Kidney capillary endothelial cell (primary cell): ENCODE data around the gene SNHG17.
A peak's percentile ranks its signal among the peaks of the same experiment; 100 is the strongest.
"Not testable (repeated sequence)": the region's sequence is repeated elsewhere in the genome, so short reads cannot be mapped to it uniquely, and the experiment has no call there.

ENCODE experiments used
- DNase-seq: peaks from one replicate; pipeline ENCODE4 v3.0.0-alpha.2; 2018; ENCODE audit warnings: low spot score

Gene SNHG17

DNA sequence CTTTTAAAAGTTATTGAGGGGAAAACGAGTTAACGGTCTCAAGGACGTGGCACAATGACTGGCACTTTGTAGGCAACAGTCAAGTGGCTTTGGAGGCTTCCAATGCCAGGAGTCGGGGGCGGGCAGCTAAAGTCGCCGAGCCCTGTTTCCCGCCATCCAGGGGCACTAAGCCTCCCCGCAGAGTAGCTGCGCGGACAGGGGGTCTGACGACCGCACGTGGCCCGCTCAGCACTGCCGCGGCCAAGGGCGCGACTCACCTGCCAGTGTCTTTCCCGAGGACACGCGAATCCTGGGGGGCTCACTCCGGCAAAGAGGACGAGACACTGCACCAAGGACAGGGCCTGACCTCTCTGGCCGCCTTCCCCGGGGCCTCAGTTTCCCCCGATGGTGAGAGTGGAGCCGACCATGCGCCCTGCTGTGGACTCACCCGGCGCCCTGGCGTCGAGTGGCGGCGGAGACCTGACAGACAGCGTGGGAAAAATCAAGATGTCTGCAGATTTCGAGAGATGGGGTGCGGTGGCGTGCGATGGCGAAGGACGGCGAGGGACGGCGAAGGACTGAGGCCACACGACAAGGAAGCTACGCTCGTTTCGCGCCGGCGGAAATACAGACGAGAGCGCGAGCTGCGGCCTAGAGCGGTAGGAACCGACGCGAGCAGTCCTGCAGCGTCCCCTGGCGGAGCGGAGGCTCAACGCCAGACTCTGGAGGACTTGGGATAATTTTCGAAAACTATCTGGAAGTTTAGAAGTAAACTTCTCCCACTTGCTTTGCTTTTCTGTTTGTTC, at the start of gene SNHG17:
SNHG17 (minus strand) TSS at position 559 of the 785 bp plus-strand sequence.
- peak; percentile 81 for DNase-seq

DNA sequence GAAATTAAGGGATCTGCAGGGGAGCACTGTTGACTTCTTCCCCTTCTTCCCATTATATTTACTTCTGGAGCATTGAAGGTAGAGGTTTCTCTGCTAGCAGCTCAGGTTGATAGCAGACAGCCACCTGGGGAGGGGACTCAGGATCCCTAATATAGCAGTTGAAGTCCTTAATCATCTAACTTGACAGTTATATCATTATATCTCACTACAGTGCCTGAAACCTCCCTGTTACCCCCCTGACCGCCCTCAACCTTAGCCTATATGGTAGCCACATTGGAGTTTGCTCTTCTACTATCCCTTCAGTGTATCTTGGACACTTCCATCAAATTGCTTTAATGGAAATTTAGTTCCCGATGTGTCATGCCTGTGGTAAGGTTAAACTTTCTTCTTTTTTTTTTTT, 44.5 kb upstream of the SNHG17 start:
- no peak for DNase-seq

DNA sequence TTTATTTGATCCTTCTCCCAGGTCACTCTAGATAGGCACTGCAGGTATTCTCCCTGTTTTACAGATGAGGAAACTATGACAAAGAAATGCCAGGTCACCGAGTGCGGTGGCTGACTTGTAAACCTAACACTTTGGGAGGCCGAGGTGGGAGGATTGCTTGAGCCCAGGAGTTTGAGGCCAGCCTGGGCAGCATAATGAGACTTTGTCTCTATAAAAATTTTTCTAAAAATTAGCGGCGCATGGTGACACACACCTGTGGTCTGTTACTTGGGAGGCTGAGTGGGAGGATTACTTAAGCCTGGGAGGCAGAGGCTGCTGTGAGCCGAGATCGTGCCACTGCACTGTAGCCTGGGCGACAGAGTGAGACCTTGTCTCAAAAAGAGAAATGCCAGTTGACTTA, 42.6 kb upstream of the SNHG17 start:
- DNase-seq, result no peak

DNA sequence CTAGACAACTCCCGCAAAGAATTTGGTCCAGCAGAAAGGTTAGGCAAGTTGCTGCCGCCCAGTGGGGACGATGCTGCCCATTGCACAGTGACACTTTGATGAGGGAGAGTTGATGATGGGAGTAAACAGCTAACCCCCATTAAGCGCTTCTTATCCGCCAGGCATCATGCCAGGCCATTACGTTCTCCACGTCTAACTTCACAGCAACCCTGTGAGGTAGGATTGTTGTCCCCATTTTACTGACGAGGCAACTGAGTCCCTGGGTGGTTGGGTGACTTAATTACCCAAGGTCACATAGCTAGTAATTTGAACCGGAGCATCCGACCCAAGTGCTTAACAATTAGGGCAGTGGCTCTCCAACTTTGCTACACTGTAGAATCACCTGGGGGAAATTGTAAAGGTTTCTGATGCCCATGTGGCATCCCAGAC, 38.3 kb upstream of the SNHG17 start:
- DNase-seq, result no peak

DNA sequence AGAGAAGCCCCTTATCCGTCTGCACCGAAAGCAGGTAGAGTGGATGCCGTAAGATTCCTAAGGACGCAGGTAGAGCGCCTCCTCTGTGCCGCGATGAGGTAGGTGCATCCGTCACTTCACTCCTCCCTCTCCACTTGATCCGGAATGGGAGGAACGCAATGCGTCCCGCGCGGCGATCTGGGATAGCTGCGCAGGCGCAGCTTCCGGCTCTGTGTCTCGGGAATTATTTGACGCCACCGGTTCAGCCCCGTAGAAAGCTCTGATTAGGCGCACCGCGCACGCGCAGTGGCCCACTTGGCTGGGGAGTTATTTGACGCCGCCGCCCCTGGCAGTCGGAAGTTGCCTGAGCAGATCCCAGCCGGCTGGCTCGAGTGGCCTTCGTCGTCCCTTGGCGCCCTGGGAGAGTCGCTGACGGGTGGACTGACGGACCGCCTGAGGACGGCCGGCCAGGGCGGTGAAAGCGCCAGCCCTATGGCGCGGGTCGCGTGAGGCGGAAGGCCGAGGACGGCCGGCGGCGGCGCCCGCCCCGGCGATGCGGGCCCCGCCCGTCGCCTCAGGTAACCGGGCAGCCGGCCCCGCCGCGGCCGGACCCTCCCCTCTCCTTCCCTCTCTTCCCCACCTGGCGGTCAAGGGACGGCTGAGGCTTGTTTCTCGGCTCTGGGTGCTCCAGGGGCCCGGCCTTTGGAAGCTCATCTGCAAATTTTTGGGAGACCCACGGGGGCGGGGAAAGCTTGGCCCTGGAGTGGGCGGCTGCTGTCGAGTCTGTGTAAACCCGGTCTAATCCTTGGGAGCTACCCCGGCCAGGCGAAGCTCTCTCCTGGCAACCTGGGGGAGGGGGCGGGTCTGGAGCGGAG, 37.6 kb upstream of the SNHG17 start, which contains the start of gene RALGAPB:
RALGAPB (plus strand) TSS at position 331 of the 854 bp plus-strand sequence. CDS start 15,590 bp downstream, outside the sequence.
- peak; percentile 98 for DNase-seq

DNA sequence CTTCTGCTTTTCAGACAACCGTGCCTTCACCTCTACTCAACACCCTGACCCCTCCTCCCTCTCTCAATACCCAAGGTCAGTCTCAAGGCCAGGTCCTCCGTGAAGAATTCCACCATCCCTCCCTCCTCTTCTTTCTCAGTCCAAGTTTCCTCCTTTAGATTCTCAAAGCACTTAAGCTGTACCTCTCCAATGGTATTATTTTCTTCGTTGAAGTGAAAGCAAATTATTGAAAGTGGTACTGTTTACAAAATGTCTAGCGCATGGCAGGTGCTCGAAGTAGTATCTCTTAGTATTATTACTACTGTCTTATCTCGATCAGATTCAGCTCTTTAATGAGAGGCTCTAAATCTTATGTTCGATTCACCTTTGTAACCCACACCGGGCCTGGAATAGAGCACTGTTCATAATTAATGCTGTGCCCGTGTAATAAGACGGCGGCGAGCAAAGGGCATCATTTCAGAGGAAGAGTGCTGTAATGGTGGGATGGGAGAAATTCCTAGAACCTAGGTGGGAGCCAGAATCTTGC, 36.9 kb upstream of the SNHG17 start:
- no peak for DNase-seq

DNA sequence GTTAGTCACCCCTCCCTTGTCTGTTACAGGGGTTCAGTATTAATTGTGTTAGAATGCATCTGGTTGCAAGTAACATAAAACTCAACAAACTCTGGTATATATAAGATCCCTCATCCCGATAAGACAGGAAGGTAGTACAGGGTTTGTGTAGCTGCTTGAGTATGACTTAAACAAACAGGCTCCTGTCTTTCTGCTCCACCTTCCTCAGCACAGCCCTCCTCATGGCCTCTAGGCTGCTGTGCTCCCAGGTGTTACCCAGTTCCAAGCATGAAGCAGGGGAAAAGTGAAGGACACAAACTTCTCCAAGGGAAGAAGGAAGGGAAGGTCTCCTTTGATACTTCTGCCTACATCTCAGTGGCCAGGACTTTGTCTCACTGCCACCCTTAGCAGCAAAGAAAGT, 36.1 kb upstream of the SNHG17 start:
- no peak for DNase-seq

DNA sequence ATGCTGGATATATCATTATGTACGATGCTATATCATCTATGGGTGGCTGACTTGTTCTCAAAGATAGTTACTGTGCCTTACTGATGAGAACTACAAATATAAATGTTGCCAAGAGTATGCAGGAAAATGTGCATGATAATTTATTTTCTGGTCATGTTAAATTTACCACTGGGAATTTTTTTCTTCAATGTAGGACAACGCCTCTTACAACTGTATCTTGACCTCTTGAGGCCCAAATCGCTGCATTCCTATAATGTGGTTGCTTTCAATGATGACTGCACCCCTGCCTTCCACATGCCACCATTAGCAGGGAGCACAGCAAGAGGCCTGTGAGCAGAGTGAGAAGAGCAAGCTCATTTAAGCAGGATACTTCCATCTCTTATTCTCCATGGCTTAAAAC, 31.9 kb upstream of the SNHG17 start:
- no peak for DNase-seq

DNA sequence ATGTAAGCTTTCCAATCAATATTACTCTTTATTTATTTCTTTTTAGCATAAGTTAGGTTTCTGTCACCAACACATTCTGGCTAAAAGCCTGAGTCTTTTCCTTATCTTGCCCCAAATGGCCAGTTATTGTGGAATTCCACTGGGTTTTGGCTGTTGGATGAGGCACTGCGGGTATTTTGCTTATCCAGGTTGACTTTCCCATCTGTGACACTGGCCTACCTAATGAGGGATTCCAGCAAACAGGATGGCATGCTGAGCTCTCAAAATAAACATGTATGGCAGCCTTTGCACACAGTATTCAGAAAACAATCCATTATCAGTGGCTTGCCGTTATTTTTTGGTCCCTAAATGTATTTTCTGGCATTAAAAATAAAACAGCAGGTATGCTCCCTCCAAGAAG, 31.0 kb upstream of the SNHG17 start:
- DNase-seq, result no peak

DNA sequence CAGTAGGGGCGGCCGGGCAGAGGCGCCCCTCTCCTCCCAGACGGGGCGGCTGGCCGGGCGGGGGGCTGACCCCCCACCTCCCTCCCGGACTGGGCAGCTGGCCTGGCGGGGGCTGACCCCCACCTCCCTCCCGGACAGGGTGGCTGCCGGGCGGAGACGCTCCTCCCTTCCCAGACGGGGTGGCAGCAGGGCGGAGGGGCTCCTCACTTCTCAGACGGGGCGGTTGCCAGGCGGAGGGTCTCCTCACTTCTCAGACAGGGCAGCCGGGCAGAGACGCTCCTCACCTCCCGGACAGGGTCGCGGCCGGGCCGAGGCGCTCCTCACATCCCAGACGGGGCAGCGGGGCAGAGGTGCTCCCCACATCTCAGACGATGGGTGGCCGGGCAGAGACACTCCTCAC, 26.4 kb upstream of the SNHG17 start:
- DNase-seq, result not testable (repeated sequence)

DNA sequence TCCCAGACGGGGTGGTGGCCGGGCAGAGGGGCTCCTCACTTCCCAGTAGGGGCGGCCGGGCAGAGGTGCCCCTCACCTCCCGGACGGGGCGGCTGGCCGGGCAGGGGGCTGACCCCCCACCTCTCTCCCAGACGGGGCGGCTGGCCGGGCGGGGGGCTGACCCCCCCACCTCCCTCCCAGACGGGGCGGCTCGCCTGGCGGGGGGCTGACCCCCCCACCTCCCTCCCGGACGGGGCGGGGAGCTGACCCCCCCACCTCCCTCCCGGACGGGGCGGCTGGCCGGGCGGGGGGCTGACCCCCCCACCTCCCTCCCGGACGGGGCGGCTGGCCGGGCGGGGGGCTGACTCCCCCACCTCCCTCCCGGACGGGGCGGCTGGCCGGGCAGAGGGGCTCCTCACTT, 26.0 kb upstream of the SNHG17 start:
- not testable (repeated sequence) for DNase-seq

DNA sequence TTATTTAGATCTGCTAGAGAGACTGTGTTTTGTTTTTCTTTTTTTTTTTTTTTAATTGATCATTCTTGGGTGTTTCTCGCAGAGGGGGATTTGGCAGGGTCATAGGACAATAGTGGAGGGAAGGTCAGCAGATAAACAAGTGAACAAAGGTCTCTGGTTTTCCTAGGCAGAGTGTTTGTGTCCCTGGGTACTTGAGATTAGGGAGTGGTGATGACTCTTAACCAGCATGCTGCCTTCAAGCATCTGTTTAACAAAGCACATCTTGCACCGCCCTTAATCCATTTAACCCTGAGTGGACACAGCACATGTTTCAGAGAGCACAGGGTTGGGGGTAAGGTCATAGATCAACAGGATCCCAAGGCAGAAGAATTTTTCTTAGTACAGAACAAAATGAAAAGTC, 25.5 kb upstream of the SNHG17 start:
- DNase-seq, result not testable (repeated sequence)

DNA sequence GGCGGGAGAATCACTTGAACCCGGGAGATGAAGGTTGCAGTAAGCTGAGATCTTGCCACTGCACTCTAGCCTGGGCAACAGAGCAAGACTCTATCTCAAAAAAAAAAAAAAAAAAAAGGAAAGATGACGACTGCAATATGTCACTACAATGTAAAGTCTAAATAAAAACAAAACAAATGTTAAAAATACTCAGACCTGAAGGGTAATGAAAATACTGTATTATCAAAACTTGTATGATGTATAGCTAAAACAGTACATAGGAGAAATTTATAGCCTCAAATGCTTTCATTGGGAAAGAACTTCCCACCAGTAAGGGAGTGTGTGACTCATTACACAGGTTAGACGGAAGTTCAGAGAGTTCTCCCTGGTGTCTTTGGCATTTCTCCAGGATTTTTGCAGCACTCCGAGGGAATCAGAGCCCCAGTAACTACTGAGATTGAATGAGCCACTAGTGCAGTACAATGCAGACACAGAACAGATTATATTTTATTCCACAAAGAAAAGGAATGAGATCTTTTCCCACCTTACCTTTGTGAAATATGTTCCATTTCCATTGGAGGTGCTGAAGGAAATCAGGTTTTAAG, 25.0 kb upstream of the SNHG17 start:
- DNase-seq, result peak; percentile 88

DNA sequence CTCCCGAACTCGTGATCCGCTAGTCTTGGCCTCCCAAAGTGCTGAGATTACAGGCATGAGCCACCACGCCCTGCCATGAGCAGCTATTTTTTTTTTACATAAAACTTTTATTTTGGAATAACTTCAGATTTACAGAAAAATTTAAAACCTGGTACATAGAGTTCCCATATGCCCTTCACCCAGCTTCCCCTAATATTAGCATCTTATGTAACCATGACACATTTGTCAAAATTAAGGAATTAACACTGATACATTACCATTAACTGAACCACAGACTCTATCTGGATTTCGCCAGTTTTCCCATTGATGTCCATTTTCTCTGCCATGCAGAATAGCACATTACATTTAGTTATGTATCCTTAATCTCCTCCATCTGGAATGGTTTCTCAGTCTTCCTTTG, 23.2 kb upstream of the SNHG17 start:
- DNase-seq, result no peak

DNA sequence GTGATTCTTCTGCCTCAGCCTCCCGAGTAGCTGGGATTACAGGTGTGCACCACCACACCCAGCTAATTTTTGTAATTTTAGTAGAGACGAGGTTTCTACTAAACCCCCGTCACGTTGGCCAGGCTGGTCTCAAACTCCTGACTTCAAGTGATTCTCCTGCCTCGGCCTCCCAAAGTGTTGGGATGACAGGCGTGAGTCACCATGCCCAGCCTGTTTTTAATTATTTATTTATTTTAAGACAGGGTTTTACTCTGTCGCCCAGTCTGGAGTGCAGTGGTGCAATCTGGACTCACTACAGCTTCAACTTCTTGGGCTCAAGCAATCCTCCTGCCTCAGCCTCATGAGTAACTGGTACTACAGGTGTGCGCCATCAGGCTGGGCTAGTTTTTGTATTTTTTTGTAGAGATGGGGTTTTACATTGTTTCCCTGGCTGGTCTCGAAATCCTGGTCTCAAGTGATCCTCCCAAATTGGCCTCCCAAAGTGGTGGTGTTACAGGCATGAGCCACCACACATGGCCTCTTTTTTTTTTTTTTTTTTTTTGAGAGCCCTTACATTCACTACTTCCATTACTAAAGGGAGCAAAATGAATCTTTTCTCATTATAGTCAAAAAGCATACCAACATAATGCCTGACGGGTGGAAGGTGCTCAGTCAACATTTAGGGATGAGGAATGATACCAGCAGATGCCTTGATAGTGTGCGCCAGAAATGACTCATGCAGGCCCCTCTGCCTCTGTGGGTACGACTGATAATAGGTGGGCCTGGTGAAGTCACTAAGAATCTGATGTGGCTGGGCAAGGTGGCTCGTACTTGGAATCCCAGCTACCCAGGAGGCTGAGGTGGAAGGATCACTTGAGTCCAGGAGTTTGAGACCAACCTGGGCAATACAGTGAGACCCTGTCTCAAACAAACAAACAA, 19.7 kb upstream of the SNHG17 start:
- DNase-seq, result no peak

DNA sequence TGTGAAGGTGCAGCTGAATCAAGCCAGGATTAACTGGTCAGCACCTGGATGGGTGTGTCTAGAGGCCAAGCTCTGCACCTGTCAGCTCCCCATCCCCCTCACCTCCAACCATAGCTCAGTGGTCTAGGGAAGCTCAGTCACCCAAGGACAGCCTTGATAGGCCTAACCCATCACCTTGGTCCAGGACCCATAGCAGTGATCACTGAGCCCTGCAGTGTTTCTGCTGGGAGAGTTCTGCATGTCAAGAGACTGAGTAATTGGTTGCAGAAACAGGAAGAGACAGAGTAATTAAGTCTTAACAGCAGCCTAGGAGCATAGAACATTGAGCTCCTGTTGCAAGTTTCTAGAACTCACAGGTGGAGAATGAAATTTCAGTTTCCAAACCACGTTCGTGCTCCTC, 18.8 kb upstream of the SNHG17 start:
- no peak for DNase-seq

DNA sequence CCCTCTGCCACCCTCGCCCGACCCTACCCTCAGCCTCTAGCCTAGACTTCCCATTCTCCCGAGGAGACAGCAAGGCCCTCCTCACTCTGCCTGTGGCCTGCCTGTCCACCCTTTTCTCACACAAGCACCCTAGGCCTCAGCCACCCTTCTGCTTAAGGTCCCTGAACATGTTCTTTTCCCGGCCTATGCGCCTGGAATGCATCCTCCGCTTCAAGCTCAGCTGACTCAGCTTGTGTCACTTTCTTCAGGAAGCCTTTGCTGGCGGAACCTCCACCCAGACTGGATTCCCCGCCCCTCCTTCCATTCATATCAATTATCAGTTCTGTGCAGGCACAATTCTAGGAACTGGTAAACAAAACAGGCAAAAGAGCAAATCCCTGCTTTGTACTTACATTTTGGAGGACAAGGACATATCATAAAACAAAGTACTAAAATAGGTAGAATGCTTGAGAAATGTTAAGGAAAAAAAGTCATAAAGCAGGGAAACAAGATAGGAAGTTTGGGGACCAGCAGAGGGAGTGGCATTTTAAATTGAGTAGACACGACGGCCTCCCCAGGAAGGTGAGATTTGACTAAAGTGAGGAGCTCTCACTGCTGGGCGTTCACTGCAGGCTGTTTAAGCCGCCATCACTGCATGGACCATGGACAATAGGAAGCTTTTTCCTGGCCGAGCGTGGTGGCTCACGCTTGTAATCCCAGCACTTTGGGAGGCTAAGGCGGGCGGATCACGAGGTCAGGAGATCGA, 17.9 kb upstream of the SNHG17 start:
- peak; percentile 82 for DNase-seq

DNA sequence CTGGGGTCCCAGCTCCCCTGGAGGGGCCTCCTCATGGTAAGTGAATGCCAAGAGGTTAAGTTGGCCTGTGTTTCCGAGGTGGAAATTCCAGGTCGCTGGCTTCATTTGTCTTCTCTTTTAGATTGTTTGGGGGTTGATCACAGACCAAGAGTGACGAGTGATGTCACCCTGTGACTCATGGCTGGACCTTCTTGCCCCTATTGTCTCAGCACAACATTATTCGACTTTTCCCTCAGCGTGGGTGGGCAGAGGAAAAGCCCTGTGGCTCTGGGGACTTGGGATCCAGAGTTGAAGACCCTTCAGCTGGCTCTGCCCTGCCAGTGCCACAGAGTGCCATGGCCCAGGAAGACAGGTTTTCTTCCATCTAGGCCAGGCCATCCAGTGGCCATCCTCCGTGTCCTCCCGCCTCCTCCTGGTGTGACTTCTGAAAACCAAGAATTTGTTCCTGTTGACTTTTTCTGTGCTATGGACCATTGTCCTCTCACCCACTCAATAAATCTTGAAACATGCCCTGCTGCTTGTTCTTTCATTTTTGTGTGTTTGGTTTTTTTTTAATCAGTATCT, 15.4 kb upstream of the SNHG17 start:
- peak; percentile 89 for DNase-seq

DNA sequence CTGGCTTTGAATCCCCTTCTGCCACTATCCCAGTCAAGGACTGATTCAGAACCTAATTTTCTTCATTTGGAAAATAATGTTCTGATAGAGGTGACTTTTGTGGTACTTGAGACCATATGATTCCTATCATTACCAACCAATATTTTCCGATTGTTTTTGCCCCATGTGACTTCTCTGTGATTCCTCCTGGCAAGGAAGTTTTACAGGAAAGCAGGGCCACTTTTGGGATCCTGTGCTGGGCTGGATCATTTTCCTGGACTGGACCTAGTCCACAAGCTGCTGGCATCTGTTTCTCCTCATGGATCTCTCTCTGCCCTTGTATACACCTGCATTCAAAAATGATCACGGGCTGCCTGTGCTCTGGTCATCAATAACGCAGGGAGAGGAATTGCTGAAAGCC, 13.9 kb upstream of the SNHG17 start:
- DNase-seq, result no peak

DNA sequence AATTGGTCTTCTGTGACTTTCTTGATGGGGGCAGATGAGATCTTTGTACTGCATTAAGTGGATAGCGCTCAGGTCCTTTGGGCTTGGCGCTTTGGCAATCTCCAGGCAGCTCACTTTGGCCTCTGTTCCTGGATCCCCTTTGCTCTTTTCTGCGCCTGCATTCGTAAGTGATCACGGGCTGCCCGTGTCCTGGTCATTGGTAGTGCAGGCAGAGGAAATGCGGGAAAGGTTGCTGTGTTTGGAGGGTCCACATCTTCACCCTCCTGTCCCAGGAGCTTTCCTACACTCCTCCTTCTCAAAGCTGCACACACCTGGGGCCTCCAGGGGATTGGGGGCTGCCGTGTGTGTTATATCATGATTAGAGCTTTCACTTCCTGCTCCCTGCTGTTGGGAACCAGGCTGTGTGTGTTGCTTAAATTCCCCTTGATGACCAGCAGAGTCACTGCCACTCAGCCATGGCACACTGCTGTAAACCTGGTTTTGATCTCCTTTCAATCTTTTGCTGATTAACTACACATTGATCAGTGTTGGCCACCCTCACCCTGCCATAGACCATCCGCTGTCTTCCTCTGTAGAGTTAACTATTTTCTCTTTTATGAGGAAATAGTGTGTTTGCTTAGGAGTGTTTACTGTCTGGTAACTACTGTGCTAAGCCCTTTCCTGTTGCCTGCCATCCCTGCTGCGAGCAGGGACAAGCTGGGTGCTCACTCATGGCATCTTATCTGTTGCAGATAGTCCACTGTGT, 13.0 kb upstream of the SNHG17 start:
- DNase-seq, result no peak
